Right lobe of liver (tissue), 4 donors: ENCODE data around the gene NDST4.

Source experiments
- CTCF ChIP-seq, 4 donors: fragments of 200-600 bp in 3 of 4; fragments of 450-650 bp in 1 of 4; IDR thresholded peaks; one replicate each; pipeline versions ENCODE4 v1.5.1 to v1.8.0; 2016 to 2022; ENCODE audit warnings: antibody characterized with exemption in 4 of 4, mild to moderate bottlenecking in 2 of 4
- POLR2A ChIP-seq: fragments of 450-650 bp; IDR thresholded peaks from one replicate; pipeline ENCODE4 v1.6.1; 2017; ENCODE audit warnings: antibody characterized with exemption, mild to moderate bottlenecking
- donor health status: DM: no; HTN: no; CAD: no.
- donor health status: DM: no; HTN: no; CAD: no.
- donor health status: DM: no; HTN: yes; CAD: no.

- TF ChIP-seq POLR2A (no peak), CTCF (IDR thresholded peaks at IDR 0.05) (no peak)
Measured at GRCh38 chr4:115128037-115128436, 14.6 kb upstream of the NDST4 start.
